CD8-positive, alpha-beta memory T cell (primary cell): Measurements from ENCODE around the gene ENGASE. TPM values are rescaled to one million over a fixed set of nuclear protein-coding genes. Genes with fewer than 3 reads are reported as not detected.

Experiments used
- CTCF ChIA-PET: fragments of 350-600 bp; sonication (Branson Sonifier 250); formaldehyde crosslinking; loops from one replicate; lab custom pipeline; 2021; ENCODE audit warnings: antibody characterized with exemption; lab: Charles Lee
- POLR2A ChIA-PET: fragments of 350-600 bp; sonication (Branson Sonifier 250); formaldehyde crosslinking; loops from one replicate; lab custom pipeline; 2021; ENCODE audit warnings: antibody characterized with exemption; lab: Charles Lee
- DNase-seq, 5 donors: peaks; one replicate each; pipeline versions ENCODE4 v3.0.0 to v3.0.0-alpha.2; 2020 to 2022; ENCODE audit warnings: mixed read lengths in 1 of 5
- H3K27ac ChIP-seq: one replicate; pipeline ENCODE4 v1.7.0; 2013; ENCODE audit warnings: low read depth, mild to moderate bottlenecking, low read length, moderate library complexity
- H3K27me3 ChIP-seq: 2 replicates; pipeline ENCODE4 v1.7.0; 2013; ENCODE audit warnings: low read length, mild to moderate bottlenecking; ENCODE audit not compliant: insufficient read depth, poor library complexity, severe bottlenecking
- H3K36me3 ChIP-seq: 2 replicates; pipeline ENCODE4 v1.7.0; 2013; ENCODE audit warnings: mild to moderate bottlenecking, low read length, moderate library complexity; ENCODE audit not compliant: insufficient read depth
- H3K4me1 ChIP-seq: 2 replicates; pipeline ENCODE4 v1.7.0; 2013; ENCODE audit warnings: mild to moderate bottlenecking, low read length, moderate library complexity; ENCODE audit not compliant: insufficient read depth
- H3K4me3 ChIP-seq: 2 replicates; pipeline ENCODE4 v1.7.0; 2013; ENCODE audit warnings: mild to moderate bottlenecking, low read length
- H3K9me3 ChIP-seq: 2 replicates; pipeline ENCODE4 v1.7.0; 2013; ENCODE audit warnings: mild to moderate bottlenecking, low read length
- H3K27ac Mint-ChIP-seq, 8 donors: one replicate each; pipeline ENCODE4 v1.8.0; 2020 to 2021; ENCODE audit warnings: mixed read lengths in 8 of 8, mild to moderate bottlenecking in 6 of 8, inconsistent platforms in 3 of 8, moderate library complexity in 3 of 8
- H3K27me3 Mint-ChIP-seq, 2 donors: one replicate each; pipeline ENCODE4 v1.8.0; 2020 to 2021; ENCODE audit warnings: mixed read lengths in 2 of 2, mild to moderate bottlenecking in 1 of 2, moderate library complexity in 1 of 2
- H3K36me3 Mint-ChIP-seq, 3 donors: one replicate each; pipeline ENCODE4 v1.8.0; 2020 to 2021; ENCODE audit warnings: mixed read lengths in 3 of 3, inconsistent platforms in 1 of 3, mild to moderate bottlenecking in 1 of 3
- H3K4me1 Mint-ChIP-seq, 3 donors: one replicate each; pipeline ENCODE4 v1.8.0; 2020 to 2021; ENCODE audit warnings: mixed read lengths in 3 of 3, inconsistent platforms in 1 of 3, mild to moderate bottlenecking in 1 of 3
- H3K4me3 Mint-ChIP-seq, 7 donors: one replicate each; pipeline ENCODE4 v1.8.0; 2020 to 2021; ENCODE audit warnings: mixed read lengths in 7 of 7, mild to moderate bottlenecking in 6 of 7, moderate library complexity in 4 of 7, inconsistent platforms in 2 of 7
- H3K9me3 Mint-ChIP-seq, 5 donors: one replicate each; pipeline ENCODE4 v1.8.0; 2020 to 2022; ENCODE audit warnings: mixed read lengths in 5 of 5, mild to moderate bottlenecking in 3 of 5, moderate library complexity in 2 of 5, inconsistent platforms in 1 of 5
- polyA plus RNA-seq: library from polyadenylated mRNA; unstranded; fragments of 300-500 nt; fragmentation: Illumina TruSeq; gene quantifications from one replicate; pipeline ENCODE4 v1.2.3, GENCODE V29; 2021
- total RNA-seq, 2 experiments: library from RNA; stranded (reverse); gene quantifications; one replicate each; pipeline ENCODE4 v1.2.3, GENCODE V29; 2021

The ENGASE gene, protein sequence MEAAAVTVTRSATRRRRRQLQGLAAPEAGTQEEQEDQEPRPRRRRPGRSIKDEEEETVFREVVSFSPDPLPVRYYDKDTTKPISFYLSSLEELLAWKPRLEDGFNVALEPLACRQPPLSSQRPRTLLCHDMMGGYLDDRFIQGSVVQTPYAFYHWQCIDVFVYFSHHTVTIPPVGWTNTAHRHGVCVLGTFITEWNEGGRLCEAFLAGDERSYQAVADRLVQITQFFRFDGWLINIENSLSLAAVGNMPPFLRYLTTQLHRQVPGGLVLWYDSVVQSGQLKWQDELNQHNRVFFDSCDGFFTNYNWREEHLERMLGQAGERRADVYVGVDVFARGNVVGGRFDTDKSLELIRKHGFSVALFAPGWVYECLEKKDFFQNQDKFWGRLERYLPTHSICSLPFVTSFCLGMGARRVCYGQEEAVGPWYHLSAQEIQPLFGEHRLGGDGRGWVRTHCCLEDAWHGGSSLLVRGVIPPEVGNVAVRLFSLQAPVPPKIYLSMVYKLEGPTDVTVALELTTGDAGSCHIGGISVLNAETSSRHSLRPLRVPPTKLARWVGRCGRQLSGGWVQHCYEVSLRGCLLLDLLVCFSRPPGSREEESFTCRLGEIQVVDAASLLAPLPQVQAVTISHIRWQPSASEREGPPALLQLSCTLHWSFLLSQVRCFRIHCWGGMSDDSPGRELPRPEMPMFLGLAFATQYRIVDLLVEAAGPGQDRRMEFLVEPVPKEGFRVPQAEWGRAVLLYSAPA
- total RNA-seq (10 to 100 TPM; 33.2 to 38.3 TPM), polyA plus RNA-seq (3.5 TPM)

- ChIA-PET CTCF (interaction anchor here (1.0 to 1.6 kb wide), 3 partner anchors 12 to 326 kb away, joined by 3 to 8 read pairs (median 4); no protein-coding TSS in a partner anchor), POLR2A (interaction anchor here (0.6 kb wide), 1 partner anchor 233 kb away, joined by 3 read pairs; no protein-coding TSS in a partner anchor)
Observed at GRCh38 chr17:79074649-79075445, at the start of gene ENGASE. Gene ENGASE, plus strand, starts transcription at chr17:79074824. Its CDS starts 121 bp downstream, at chr17:79074945.

DNA sequence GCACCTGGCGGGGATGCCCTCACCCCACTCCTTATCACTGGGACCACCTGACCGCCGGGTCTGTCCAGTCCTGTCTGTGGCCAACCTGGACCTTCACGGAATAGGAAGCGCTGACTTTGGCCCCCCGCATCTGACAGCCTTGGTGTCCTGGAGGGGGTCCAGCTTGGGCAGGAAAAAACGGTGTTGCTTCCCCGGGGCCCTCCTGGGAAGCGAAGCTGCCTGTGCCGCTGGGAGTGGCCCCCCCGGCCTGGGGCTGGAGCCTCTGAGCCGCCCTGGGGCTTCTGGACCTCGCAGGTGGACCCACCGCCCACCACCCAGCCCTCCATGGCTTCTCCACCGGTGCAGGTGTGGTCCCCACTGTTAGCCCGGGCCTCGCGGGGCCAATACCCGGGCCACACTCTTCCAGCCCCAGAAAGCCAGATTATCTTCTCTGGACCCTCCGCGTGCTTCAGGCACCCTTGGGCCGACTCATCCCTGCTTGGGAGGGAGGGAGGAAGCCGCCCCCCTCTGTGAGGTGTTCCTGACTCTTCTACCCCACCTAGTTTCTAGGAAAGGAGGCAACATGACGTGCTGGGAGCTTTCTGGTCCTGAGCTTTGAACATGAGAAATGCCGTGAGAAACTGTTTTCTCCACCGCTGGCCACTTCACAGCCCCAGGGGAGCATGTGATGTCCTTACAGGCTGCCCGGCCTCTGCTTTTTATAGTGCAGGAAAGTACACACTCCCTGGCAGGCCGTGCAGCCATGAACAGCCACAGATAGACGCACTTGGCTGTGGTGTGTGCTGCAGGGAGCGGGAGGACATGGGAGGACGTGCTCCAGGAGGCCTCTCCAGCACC is 49.5 kb upstream of the ENGASE start:
- H3K9me3 Mint-ChIP-seq = no peaks in the 10 kb centered on the region
- no peaks in the 10 kb centered on the region for H3K9me3 ChIP-seq
- no peak for DNase-seq
- peaks cover 11% of the 10 kb centered on the region for H3K27me3 ChIP-seq
- H3K4me1 ChIP-seq = peaks cover 4% of the 10 kb centered on the region
- ChIA-PET CTCF (interaction anchor here (1.2 kb wide), 1 partner anchor 8 kb away, joined by 3 read pairs; no protein-coding TSS in a partner anchor), POLR2A (no interaction called here)
- H3K27me3 Mint-ChIP-seq = peaks cover 20 to 47% of the 10 kb centered on the region in 2 donors
- H3K4me3 Mint-ChIP-seq = peak overlapping the region; percentile 79 to 90 (median 87)
- no peak overlapping the region for H3K4me3 ChIP-seq
- H3K4me1 Mint-ChIP-seq = peaks cover 8 to 12% (median 9%) of the 10 kb centered on the region in 3 donors
- no peaks in the 10 kb centered on the region for H3K36me3 ChIP-seq
- H3K36me3 Mint-ChIP-seq = no peaks in the 10 kb centered on the region
- H3K27ac ChIP-seq = no peak overlapping the region
- H3K27ac Mint-ChIP-seq = no peak overlapping the region

More at GRCh38 chr17:79074649-79075445, at the start of gene ENGASE:
- Histone ChIP-seq H3K4me1 (peaks cover 19% of the 10 kb centered on the region), H3K36me3 (peaks cover 3% of the 10 kb centered on the region), H3K27ac (peak within 1 kb of the TSS; percentile 51), H3K9me3 (no peaks in the 10 kb centered on the region), H3K27me3 (no peaks in the 10 kb centered on the region), H3K4me3 (peak within 1 kb of the TSS; percentile 72)
- peak within 1 kb of the TSS; percentile 86 to 96 (median 88) for H3K4me3 Mint-ChIP-seq
- peaks cover 0 to 26% (median 3%) of the 10 kb centered on the region in 3 donors for H3K36me3 Mint-ChIP-seq
- peak within 1 kb of the TSS; percentile 69 to 97 (median 92) for H3K27ac Mint-ChIP-seq
- H3K27me3 Mint-ChIP-seq = no peaks in the 10 kb centered on the region
- H3K4me1 Mint-ChIP-seq = peaks cover 12 to 22% (median 16%) of the 10 kb centered on the region in 3 donors
- peak; percentile 88 to 92 (median 89) for DNase-seq
- no peaks in the 10 kb centered on the region for H3K9me3 Mint-ChIP-seq

DNA sequence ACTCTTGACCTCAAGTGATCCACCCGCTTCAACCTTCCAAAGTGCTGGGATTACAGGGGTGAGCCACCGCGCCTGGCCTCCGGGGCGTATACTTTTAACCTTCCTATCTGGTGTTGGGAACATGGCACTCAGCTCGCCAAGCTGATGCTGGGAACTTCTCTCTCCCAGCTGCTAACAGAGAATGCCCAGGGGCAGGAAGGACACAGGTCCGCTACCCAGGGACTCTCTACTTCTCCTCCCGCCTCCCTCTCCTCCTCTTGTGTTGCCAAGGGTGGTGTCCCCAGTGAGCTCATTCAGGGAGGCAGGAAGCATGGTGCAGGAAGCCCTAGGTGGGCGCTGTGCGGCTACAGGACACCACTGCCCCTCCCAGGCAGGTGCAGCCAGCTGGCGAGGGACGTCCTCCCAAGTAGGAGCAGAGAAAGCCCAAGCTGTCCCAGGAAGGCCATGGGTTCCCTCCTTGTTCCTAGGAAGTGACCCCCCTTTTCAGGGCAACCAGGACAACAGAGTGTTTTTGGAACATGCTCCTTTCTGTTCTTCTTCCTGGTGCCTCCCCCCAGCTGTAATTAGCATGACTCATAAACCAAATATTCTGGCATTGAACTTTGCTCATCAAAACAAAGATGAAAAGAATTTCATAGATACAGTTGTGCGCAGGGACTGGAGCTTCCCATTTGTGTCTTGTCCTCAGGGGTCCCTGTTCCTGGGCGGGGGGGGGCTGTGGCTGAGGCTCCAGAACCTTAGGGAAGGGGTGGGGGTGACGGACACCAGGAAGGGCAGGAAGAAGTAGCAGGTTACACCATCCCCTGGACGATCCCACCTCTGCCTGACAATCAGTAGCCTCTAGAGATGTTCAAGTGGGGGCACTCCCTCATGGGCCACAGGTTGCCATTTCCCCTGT is 48.0 kb upstream of the ENGASE start:
- Histone ChIP-seq H3K27me3 (peaks cover 11% of the 10 kb centered on the region), H3K9me3 (no peaks in the 10 kb centered on the region), H3K4me3 (no peak overlapping the region), H3K36me3 (no peaks in the 10 kb centered on the region), H3K4me1 (peaks cover 4% of the 10 kb centered on the region), H3K27ac (no peak overlapping the region)
- peak overlapping the region in 2 of 8 donors; percentile 31 to 72 for H3K27ac Mint-ChIP-seq
- H3K4me3 Mint-ChIP-seq = peak overlapping the region in 2 of 7 donors; percentile 26 to 40
- peaks cover 19 to 57% of the 10 kb centered on the region in 2 donors for H3K27me3 Mint-ChIP-seq
- CTCF ChIA-PET = interaction anchor here (0.6 to 2.3 kb wide), 3 partner anchors 10 to 1076 kb away, joined by 3 to 6 read pairs (median 3); no protein-coding TSS in a partner anchor
- H3K36me3 Mint-ChIP-seq = no peaks in the 10 kb centered on the region
- no peaks in the 10 kb centered on the region for H3K9me3 Mint-ChIP-seq
- DNase-seq = no peak
- POLR2A ChIA-PET = no interaction called here
- peaks cover 8 to 12% (median 9%) of the 10 kb centered on the region in 3 donors for H3K4me1 Mint-ChIP-seq

- Mint-ChIP-seq H3K27me3 (peaks cover 22 to 64% of the 10 kb centered on the region in 2 donors), H3K9me3 (no peaks in the 10 kb centered on the region), H3K27ac (no peak overlapping the region), H3K4me1 (peaks cover 8 to 12% (median 9%) of the 10 kb centered on the region in 3 donors), H3K36me3 (no peaks in the 10 kb centered on the region), H3K4me3 (no peak overlapping the region)
- peaks cover 4% of the 10 kb centered on the region for H3K4me1 ChIP-seq
- no peaks in the 10 kb centered on the region for H3K9me3 ChIP-seq
- no peak overlapping the region for H3K4me3 ChIP-seq
- POLR2A ChIA-PET = no interaction called here
- DNase-seq = no peak
- no peaks in the 10 kb centered on the region for H3K36me3 ChIP-seq
- H3K27me3 ChIP-seq = peaks cover 14% of the 10 kb centered on the region
- no peak overlapping the region for H3K27ac ChIP-seq
- CTCF ChIA-PET = interaction anchor here (2.3 kb wide), 1 partner anchor 18 kb away, joined by 6 read pairs; no protein-coding TSS in a partner anchor
Observed at GRCh38 chr17:79027274-79027924, 47.2 kb upstream of the ENGASE start.

DNA sequence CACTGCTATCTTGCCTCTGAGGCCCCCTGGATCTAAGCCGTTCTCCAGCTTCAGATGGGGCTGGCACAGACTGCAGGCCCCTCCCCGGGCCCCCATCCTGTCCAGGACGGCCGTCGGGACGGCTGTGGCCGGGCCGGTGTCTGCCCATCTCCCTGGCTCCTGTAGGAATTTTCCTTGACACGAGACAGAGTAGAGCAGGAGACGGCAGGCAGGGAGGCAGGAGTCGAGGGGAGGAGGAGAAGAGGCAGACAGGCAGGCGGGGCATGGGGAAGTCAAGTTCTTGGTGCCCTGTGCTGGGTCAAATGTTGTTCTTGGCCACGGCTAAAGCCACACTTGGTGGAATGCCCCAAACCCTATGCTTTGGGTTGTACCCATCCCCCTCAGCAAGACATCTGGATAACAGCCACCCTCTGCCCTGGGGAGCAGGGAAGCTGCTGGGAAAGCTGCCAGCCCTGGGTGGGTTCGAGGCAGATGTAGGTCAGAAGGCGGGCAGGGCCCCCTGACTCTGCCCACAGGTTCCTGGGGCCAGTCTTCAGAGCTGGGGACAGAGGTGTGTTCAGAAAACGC is 46.6 kb upstream of the ENGASE start:
- H3K4me3 Mint-ChIP-seq = no peak overlapping the region
- peaks cover 4% of the 10 kb centered on the region for H3K4me1 ChIP-seq
- no peaks in the 10 kb centered on the region for H3K9me3 ChIP-seq
- H3K4me3 ChIP-seq = no peak overlapping the region
- H3K27ac ChIP-seq = no peak overlapping the region
- H3K27ac Mint-ChIP-seq = no peak overlapping the region
- peaks cover 11% of the 10 kb centered on the region for H3K27me3 ChIP-seq
- DNase-seq = no peak
- POLR2A ChIA-PET = no interaction called here
- no peaks in the 10 kb centered on the region for H3K36me3 Mint-ChIP-seq
- H3K36me3 ChIP-seq = no peaks in the 10 kb centered on the region
- peaks cover 8 to 12% (median 9%) of the 10 kb centered on the region in 3 donors for H3K4me1 Mint-ChIP-seq
- peaks cover 27 to 64% of the 10 kb centered on the region in 2 donors for H3K27me3 Mint-ChIP-seq
- no peaks in the 10 kb centered on the region for H3K9me3 Mint-ChIP-seq
- CTCF ChIA-PET = interaction anchor here (2.3 kb wide), 1 partner anchor 18 kb away, joined by 6 read pairs; no protein-coding TSS in a partner anchor
